ENCODE data around the gene FAM199X.

DNA sequence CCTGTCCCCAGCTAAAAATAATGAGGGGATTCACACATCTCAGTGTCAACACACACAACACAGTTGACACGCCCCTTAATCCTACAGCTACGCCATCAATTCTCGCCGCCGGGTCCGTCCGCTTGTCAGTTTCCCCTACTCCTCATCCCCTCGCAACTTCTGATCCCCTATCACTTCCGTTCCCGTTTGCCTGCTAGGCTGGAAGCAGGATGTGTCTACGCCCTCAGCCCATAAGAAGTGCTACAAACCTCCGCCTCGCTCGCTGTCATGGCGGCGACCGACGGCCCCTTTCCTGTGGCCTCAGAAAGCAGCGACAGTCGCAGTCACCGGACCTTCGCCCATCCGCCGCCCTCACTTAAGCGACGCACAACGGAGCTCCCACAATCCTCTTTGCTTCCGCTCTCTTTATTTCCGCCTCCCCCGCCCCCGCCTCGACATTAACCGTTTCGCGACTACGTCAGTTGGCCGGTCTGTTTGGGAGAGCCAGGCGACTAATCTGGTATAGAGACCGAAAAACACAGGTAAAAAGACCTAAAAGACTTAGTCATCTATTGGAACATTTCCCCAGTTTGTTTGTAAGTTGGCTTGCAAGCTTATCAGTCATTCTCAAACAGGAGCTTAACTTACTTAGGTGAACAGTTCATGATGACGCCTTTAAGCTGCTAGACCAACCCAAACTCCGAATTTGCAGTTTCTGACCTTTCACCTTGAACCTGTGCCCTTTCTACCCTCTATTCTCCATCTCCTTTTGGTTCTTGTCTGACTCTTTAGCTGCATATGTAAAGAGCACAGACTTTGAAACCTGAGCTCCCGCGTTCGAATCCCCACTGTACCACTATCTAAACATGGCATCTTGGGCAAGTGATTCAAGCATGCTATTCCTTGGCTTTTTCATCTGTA is 9.4 kb upstream of the FAM199X start, which contains the start of gene SLC25A53:
- TF ChIP-seq POLR2A (IDR thresholded peaks at IDR 0.05; ENCODE audit: low read length) (peak; percentile 59), GATA1 (IDR thresholded peaks at IDR 0.05; ENCODE audit: low read depth, low read length) (no peak)

All from erythroblast (primary cell).